Prostate gland (tissue), 2 donors: Measurements from ENCODE around the gene RASD2. TPM values are rescaled to one million over a fixed set of nuclear protein-coding genes. Genes with fewer than 3 reads are reported as not detected.

Source experiments
- DNase-seq: peaks from one replicate; pipeline ENCODE4 v3.0.0-alpha.2; 2019; ENCODE audit warnings: low spot score
- H3K27ac ChIP-seq, 2 donors: fragments of 200-600 bp; sonication (generic); 2 replicates each; pipeline ENCODE4 v1.5.1; 2017 to 2019
- H3K27me3 ChIP-seq: fragments of 200-600 bp; sonication (generic); replicated peaks from 2 replicates; pipeline ENCODE4 v1.5.1; 2019; ENCODE audit not compliant: insufficient read depth
- H3K36me3 ChIP-seq, 2 donors: fragments of 200-600 bp; sonication (generic); 1 replicate in 1 of 2; 2 replicates in 1 of 2; pipeline versions ENCODE4 v1.5.1 to v1.8.1; 2017 to 2019
- H3K4me1 ChIP-seq: fragments of 200-600 bp; sonication (generic); replicated peaks from 2 replicates; pipeline ENCODE4 v1.5.1; 2019
- H3K4me3 ChIP-seq, 2 donors: fragments of 200-600 bp; sonication (generic); 2 replicates each; pipeline ENCODE4 v1.5.1; 2017 to 2019
- H3K9me3 ChIP-seq: fragments of 200-600 bp; sonication (generic); 2 replicates; pipeline ENCODE4 v1.5.1; 2017
- CTCF ChIP-seq, 4 experiments: fragments of 200-600 bp in 2 of 4; fragments of 450-650 bp in 2 of 4; sonication (generic) in 2 of 4; IDR thresholded peaks; 1 replicate in 3 of 4; 2 replicates in 1 of 4; pipeline ENCODE4 v1.5.1; 2016 to 2019; ENCODE audit warnings: antibody characterized with exemption in 4 of 4, mild to moderate bottlenecking in 2 of 4, moderate library complexity in 2 of 4
- POLR2A ChIP-seq: fragments of 450-650 bp; IDR thresholded peaks from one replicate; pipeline ENCODE4 v1.6.1; 2016; ENCODE audit warnings: antibody characterized with exemption, mild to moderate bottlenecking
- POLR2AphosphoS5 ChIP-seq: sonication (generic); formaldehyde crosslinking; IDR thresholded peaks from one replicate; pipeline ENCODE4 v1.6.1; 2017; ENCODE audit warnings: antibody characterized with exemption
- WGBS: methylation state at CpG from one replicate; pipeline ENCODE4 v1.1.5; 2018; 5-methylcytosine and 5-hydroxymethylcytosine counted together
- intact Hi-C: fragments of 100-400 bp; cut with DNase I; formaldehyde crosslinking; loops from one replicate; pipeline ENCODE4 v1.14.2; 2022
- total RNA-seq, 2 donors: library from RNA; depleted of rRNA; stranded (reverse); fragments of >200 nt; gene quantifications; one replicate each; pipeline ENCODE4 v1.1.0, GENCODE V29; 2016

RASD2 gene
- total RNA-seq, 2 donors from 2014 or later = 6.2 to 8.0 TPM

DNA sequence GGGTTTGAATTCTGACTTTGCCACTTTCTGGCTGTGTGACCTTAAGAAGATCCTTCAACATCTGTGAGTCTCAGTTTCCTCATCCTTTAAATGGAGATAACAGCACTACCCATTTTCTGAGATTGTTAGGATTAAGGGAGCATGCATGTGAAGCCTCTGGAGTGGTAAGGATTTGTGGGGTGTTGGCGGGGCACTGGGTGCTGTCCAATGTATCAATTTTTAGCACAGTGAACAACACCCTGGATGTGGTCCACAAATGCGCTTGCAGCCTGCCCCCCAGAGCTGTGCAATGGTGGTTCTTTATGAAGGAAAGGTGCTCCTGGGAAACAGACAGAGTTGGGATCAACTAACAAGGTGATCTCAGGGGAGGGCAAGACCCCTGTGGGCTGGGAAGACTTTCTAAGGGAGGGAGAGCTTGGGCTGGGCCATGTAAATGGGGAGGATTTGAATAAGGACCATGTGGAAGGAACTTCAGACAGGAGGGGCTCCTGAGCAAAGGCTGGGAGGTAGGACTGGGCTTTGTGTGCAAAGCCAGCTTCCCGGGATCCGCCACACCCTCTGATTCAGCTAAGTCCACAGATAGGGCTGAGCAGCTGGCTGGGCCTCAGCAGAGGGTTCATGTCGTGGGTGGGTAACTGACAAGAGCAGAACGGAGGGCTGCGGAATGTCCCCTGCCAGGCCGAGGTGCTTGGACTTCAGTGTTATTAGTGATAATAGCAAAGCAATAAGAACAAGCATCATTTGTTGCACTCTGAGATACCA, 22.7 kb upstream of the RASD2 start:
- DNase-seq = no peak
- Histone ChIP-seq H3K27me3 (no peaks in the 10 kb centered on the region), H3K36me3 (no peaks in the 10 kb centered on the region), H3K27ac (no peak overlapping the region), H3K4me3 (no peak overlapping the region), H3K9me3 (no peaks in the 10 kb centered on the region), H3K4me1 (no peaks in the 10 kb centered on the region)
- 71% methylated on average over 8 of the region's 8 CpGs for WGBS
- TF ChIP-seq POLR2AphosphoS5 = no peak
- TF ChIP-seq CTCF (IDR thresholded peaks at IDR 0.05) = no peak
- no peak for TF ChIP-seq POLR2A
- intact Hi-C loops = no loop called here

DNA sequence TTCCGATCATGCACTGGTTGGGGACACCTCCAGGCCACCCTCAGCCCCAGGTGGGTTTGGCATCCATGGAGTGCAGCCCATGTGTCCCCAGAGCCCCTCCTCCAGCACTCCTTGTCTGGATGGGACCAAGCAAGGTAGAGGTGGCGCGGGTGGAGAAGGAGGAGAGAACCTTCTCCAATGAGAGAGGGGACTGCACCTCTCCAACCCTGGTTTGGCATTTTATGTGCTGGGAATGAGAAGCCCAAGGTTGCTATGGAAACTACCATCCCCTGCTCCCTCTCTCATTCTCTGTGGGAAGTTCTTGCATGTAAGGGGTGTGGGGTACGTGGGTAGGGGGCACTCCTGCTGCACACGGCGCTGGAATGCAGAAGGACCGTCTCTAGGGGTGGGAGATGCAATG, 21.8 kb upstream of the RASD2 start:
- H3K4me3 ChIP-seq = no peak overlapping the region
- intact Hi-C loops = no loop called here
- H3K27me3 ChIP-seq = no peaks in the 10 kb centered on the region
- H3K27ac ChIP-seq = no peak overlapping the region
- WGBS = 87% methylated on average over 7 of the region's 7 CpGs
- no peaks in the 10 kb centered on the region for H3K36me3 ChIP-seq
- DNase-seq = no peak
- no peaks in the 10 kb centered on the region for H3K9me3 ChIP-seq
- H3K4me1 ChIP-seq = no peaks in the 10 kb centered on the region
- TF ChIP-seq CTCF (IDR thresholded peaks at IDR 0.05) = no peak
- no peak for TF ChIP-seq POLR2AphosphoS5
- no peak for TF ChIP-seq POLR2A

DNA sequence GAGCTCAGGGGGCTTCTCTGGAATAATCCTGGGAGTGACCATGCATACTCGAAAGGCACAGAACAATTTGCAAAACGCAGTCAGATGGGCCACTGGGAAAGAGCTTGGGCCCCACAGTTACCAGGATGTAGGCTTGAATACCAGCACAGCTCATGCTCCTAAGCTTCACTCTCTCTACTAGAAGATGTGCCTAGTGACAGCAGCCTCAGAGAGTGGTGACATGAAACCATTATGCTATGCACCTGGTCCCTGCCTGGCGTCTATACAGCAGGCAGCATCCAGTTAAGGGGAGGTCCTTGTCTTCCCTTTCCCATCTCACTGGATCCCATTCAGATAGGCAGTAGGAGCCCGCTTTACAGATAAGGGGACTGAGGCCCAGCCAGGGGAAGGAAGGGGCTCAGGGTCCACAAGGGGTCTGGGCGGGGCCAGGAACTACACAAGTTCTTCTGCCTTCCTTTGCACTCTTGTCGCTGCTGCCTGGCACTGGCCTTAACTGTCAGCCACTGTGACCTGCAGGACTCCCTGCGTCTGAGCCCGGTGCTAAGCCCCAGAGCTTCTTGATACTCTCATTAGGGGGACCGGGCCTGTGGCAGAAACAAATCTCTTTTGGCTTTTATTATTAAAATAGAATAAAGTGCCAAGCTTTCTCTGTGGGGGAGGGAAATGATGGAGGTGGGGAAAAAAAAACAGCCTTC, 21.2 kb upstream of the RASD2 start:
- no peak for TF ChIP-seq POLR2AphosphoS5
- TF ChIP-seq CTCF (IDR thresholded peaks at IDR 0.05) = no peak
- no peak for TF ChIP-seq POLR2A
- intact Hi-C loops = no loop called here

GRCh38 chr22:35521358-35522224, 19.0 kb upstream of the RASD2 start:
- 78% methylated on average over 16 of the region's 16 CpGs for WGBS
- Histone ChIP-seq H3K36me3 (no peaks in the 10 kb centered on the region), H3K27ac (no peak overlapping the region), H3K4me1 (no peaks in the 10 kb centered on the region), H3K27me3 (no peaks in the 10 kb centered on the region), H3K9me3 (no peaks in the 10 kb centered on the region), H3K4me3 (no peak overlapping the region)
- no peak for DNase-seq
- intact Hi-C loops = no loop called here
- TF ChIP-seq POLR2AphosphoS5 (no peak), POLR2A (no peak), CTCF (IDR thresholded peaks at IDR 0.05) (no peak)

More for the DNA sequence above, 21.2 kb upstream of the RASD2 start:
- DNase-seq = no peak
- Histone ChIP-seq H3K4me3 (no peak overlapping the region), H3K4me1 (no peaks in the 10 kb centered on the region), H3K27me3 (no peaks in the 10 kb centered on the region), H3K36me3 (no peaks in the 10 kb centered on the region), H3K9me3 (no peaks in the 10 kb centered on the region), H3K27ac (no peak overlapping the region)
- 96% methylated on average over 9 of the region's 9 CpGs for WGBS
